Suprapubic skin (tissue), 3 donors: ENCODE results near the gene CHID1.

Experiments used
- CTCF ChIP-seq, 2 donors: fragments of 200-600 bp in 1 of 2; fragments of 450-650 bp in 1 of 2; sonication (generic) in 1 of 2; IDR thresholded peaks; one replicate each; pipeline ENCODE4 v1.5.1; 2016 to 2019; ENCODE audit warnings: antibody characterized with exemption in 2 of 2, mild to moderate bottlenecking in 1 of 2, moderate library complexity in 1 of 2
- EP300 ChIP-seq: sonication (generic); formaldehyde crosslinking; IDR thresholded peaks from one replicate; pipeline ENCODE4 v1.6.1; 2017; ENCODE audit warnings: antibody characterized with exemption
- POLR2A ChIP-seq, 2 donors: fragments of 450-650 bp; IDR thresholded peaks; one replicate each; pipeline ENCODE4 v1.6.1; 2017; ENCODE audit warnings: antibody characterized with exemption in 2 of 2, mild to moderate bottlenecking in 2 of 2, moderate library complexity in 2 of 2

DNA sequence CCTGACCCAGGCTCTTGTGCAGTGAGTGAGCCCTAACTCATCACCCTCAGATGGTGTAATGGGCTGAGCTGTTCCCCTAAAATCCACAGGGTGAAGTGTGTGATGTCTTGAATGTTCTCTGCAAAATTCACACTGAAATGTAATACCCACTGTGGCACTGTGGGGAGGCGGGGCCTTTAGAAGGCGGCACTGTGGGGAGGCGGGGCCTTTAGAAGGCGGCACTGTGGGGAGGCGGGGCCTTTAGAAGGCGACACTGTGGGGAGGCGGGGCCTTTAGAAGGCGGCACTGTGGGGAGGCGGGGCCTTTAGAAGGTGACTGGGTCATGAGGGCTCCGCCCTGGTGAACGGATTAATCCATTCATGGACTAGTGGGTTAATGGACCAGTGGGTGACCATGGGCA is 33.0 kb downstream of the CHID1 start:
- no peak for TF ChIP-seq CTCF (IDR thresholded peaks at IDR 0.05)
- no peak for TF ChIP-seq POLR2A (IDR thresholded peaks at IDR 0.05)
- TF ChIP-seq EP300, result no peak
